GM12878 (cell line): ENCODE measurements around the gene CYP2S1. TPM values are rescaled to one million over a fixed set of nuclear protein-coding genes. Genes with fewer than 3 reads are reported as not detected.

ENCODE experiments used
- ATAC-seq: fragments of 200-7000 bp; cut with Tn5 transposase; 3 replicates; pipeline ENCODE4 v1.9.1; 2020; ENCODE audit warnings: mild to moderate bottlenecking, moderate library complexity
- BruUV-seq: library from RNA; stranded (reverse); fragments of 400-500 nt; replicated peaks from 2 replicates; lab custom pipeline; 2021; lab: Mats Ljungman, UMichigan
- CTCF ChIA-PET: fragments of 300-600 bp; sonication (Branson Sonifier 250); formaldehyde crosslinking; extraction: SDS; loops from one replicate; lab custom pipeline; 2021; ENCODE audit warnings: inconsistent platforms; lab: Yijun Ruan, JAX
- POLR2A ChIA-PET: fragments of 350-600 bp; formaldehyde crosslinking; extraction: SDS; loops from one replicate; lab custom pipeline; 2021; ENCODE audit warnings: inconsistent platforms; lab: Charles Lee
- RAD21 ChIA-PET: fragments of 300-600 bp; sonication (Branson Sonifier 250); formaldehyde crosslinking; loops from one replicate; lab custom pipeline; 2023; ENCODE audit warnings: antibody characterized with exemption; ENCODE audit not compliant: unreplicated experiment; lab: Charles Lee
- SMC1A ChIA-PET: fragments of 300-600 bp; sonication (Branson Sonifier 250); formaldehyde crosslinking; loops from one replicate; lab custom pipeline; 2023; ENCODE audit not compliant: unreplicated experiment, uncharacterized antibody; lab: Charles Lee
- DNase-seq: peaks from one replicate; pipeline ENCODE4 v3.0.0-alpha.2; 2011; ENCODE audit warnings: low read depth, low spot score
- FAIRE-seq: peaks from 3 replicates; lab custom pipeline; 2011; peaks lifted over from hg19 to GRCh38; lab: Jason Lieb, UNC
- H2AFZ ChIP-seq: 2 replicates; pipeline ENCODE4 v1.6.0; 2011; ENCODE audit warnings: low read depth, low read length, control low read depth; ENCODE audit not compliant: control insufficient read depth
- H3K27ac ChIP-seq: 2 replicates; pipeline ENCODE4 v1.5.1; 2011; ENCODE audit warnings: control low read depth; ENCODE audit not compliant: control insufficient read depth, insufficient read depth
- H3K27me3 ChIP-seq, 2 experiments: replicated peaks in 1 of 2; 2 replicates each; pipeline versions ENCODE4 v1.6.0 to v1.6.1; 2011; ENCODE audit warnings: low read length in 1 of 2; ENCODE audit not compliant: control insufficient read depth in 2 of 2, insufficient read depth in 2 of 2
- H3K36me3 ChIP-seq, 2 experiments: 2 replicates each; pipeline ENCODE4 v1.5.1; 2011; ENCODE audit warnings: low read length in 1 of 2; ENCODE audit not compliant: control insufficient read depth in 2 of 2, insufficient read depth in 2 of 2
- H3K4me1 ChIP-seq: 2 replicates; pipeline ENCODE4 v1.6.1; 2011; ENCODE audit warnings: mild to moderate bottlenecking, low read length, moderate library complexity, mixed read lengths; ENCODE audit not compliant: control insufficient read depth, insufficient read depth
- H3K4me2 ChIP-seq: 2 replicates; pipeline ENCODE4 v1.6.0; 2011; ENCODE audit warnings: control low read depth; ENCODE audit not compliant: control insufficient read depth, insufficient read depth
- H3K4me3 ChIP-seq: fragments of 200-600 bp; sonication (generic); 2 replicates; pipeline ENCODE4 v1.5.1; 2016
- H3K79me2 ChIP-seq: 2 replicates; pipeline ENCODE4 v1.6.0; 2011; ENCODE audit warnings: low read length; ENCODE audit not compliant: control insufficient read depth, insufficient read depth
- H3K9ac ChIP-seq: 2 replicates; pipeline ENCODE4 v1.8.0; 2011; ENCODE audit warnings: low read length, control low read depth, mixed read lengths; ENCODE audit not compliant: control insufficient read depth, insufficient read depth
- H3K9me3 ChIP-seq: replicated peaks from 3 replicates; pipeline ENCODE4 v1.5.1; 2011; ENCODE audit warnings: mild to moderate bottlenecking, low read length; ENCODE audit not compliant: control insufficient read depth, insufficient read depth
- H4K20me1 ChIP-seq: 2 replicates; pipeline ENCODE4 v1.6.0; 2011; ENCODE audit not compliant: control insufficient read depth, insufficient read depth
- ATF7 ChIP-seq: fragments of 450-650 bp; IDR thresholded peaks from 2 replicates; pipeline ENCODE4 v1.6.1; 2016; ENCODE audit warnings: low read depth, mild to moderate bottlenecking
- BHLHE40 ChIP-seq, 2 experiments: fragments of 450-650 bp in 1 of 2; IDR thresholded peaks; 2 replicates each; pipeline ENCODE4 v1.6.1; 2011 to 2017; ENCODE audit warnings: low read depth in 2 of 2, borderline replicate concordance in 1 of 2, improper control_type of control experiment in 1 of 2, low read length in 1 of 2, mild to moderate bottlenecking in 1 of 2
- CREB1 ChIP-seq: IDR thresholded peaks from 2 replicates; pipeline ENCODE4 v1.6.1; 2012; ENCODE audit warnings: low read depth, mild to moderate bottlenecking, inconsistent platforms
- KAT2A ChIP-seq: conservative IDR thresholded peaks from 2 replicates; pipeline ENCODE4 v1.6.1; 2011; ENCODE audit warnings: low read depth, low read length; ENCODE audit not compliant: control insufficient read depth
- KDM1A ChIP-seq: fragments of 200-600 bp; sonication (generic); IDR thresholded peaks from 2 replicates; pipeline ENCODE4 v1.6.1; 2016; ENCODE audit warnings: borderline replicate concordance
- RB1 ChIP-seq: fragments of 450-650 bp; formaldehyde crosslinking; IDR thresholded peaks from 2 replicates; pipeline ENCODE4 v1.6.1; 2017; ENCODE audit warnings: mild to moderate bottlenecking, borderline replicate concordance
- SIN3A ChIP-seq: IDR thresholded peaks from 2 replicates; pipeline ENCODE4 v1.6.1; 2012; ENCODE audit warnings: low read depth, low read length, improper control_type of control experiment
- SPI1 ChIP-seq: IDR thresholded peaks from 2 replicates; pipeline ENCODE4 v1.6.1; 2011; ENCODE audit warnings: low read depth, mild to moderate bottlenecking, low read length, moderate library complexity, borderline replicate concordance; ENCODE audit not compliant: insufficient read depth
- ZBED1 ChIP-seq: IDR thresholded peaks from 2 replicates; pipeline ENCODE4 v1.6.1; 2016; ENCODE audit warnings: borderline replicate concordance
- WGBS: methylation state at CpG from one replicate; pipeline ENCODE4 v1.1.6; 2016; ENCODE audit warnings: low lambda C conversion rate; ENCODE audit not compliant: insufficient replicate concordance, insufficient coverage; ENCODE audit errors: missing lambda C conversion rate; 5-methylcytosine and 5-hydroxymethylcytosine counted together
- in situ Hi-C: fragments of 300-500 bp; cut with MboI; formaldehyde crosslinking; loops from 9 replicates; pipeline ENCODE4 v1.14.3; 2018; ENCODE audit warnings: mixed read lengths
- intact Hi-C: fragments of 100-400 bp; cut with micrococcal nuclease; formaldehyde crosslinking; loops from one replicate; pipeline ENCODE4 v1.14.2; 2022; ENCODE audit not compliant: unreplicated experiment
- polyA plus RNA-seq, 11 experiments: library from polyadenylated mRNA; depleted of rRNA in 4 of 11; unstranded in 6 of 11; stranded (reverse) in 5 of 11; fragments of >200 nt; fragmentation: Nextera tagmentation in 4 of 11; fragmentation: Illumina TruSeq in 1 of 11; extraction: Ambion mirVana in 4 of 11; extraction: Trizol in 1 of 11; gene quantifications; 1 replicate in 1 of 11; 2 replicates in 10 of 11; pipeline versions ENCODE4 v1.2.1 to v1.2.3, GENCODE V29; 2011 to 2016; ENCODE audit warnings: inconsistent platforms in 2 of 11, missing spikeins in 2 of 11, low read depth in 1 of 11
- total RNA-seq, 4 experiments: library from RNA; depleted of rRNA in 3 of 4; stranded (reverse); fragments of >200 nt in 3 of 4; fragmentation: Illumina TruSeq in 1 of 4; extraction: Trizol in 1 of 4; gene quantifications; 2 replicates each; pipeline versions ENCODE4 v1.2.1 to v1.2.3, GENCODE V29; 2013 to 2021
- TF ChIP-seq, protein P1 (sequence below): IDR thresholded peaks from 2 replicates; pipeline ENCODE4 v1.6.1; 2011; ENCODE audit warnings: borderline replicate concordance, low read depth, mild to moderate bottlenecking, moderate library complexity, low read length; ENCODE audit not compliant: insufficient read depth, poor library complexity, severe bottlenecking
- TF ChIP-seq, protein P2 (sequence below): fragments of 450-650 bp; IDR thresholded peaks from 2 replicates; pipeline ENCODE4 v1.6.1; 2016; ENCODE audit warnings: mild to moderate bottlenecking
- TF ChIP-seq, protein P3 (sequence below): IDR thresholded peaks from 2 replicates; pipeline ENCODE4 v1.6.1; 2012; ENCODE audit warnings: low read depth, low read length, improper control_type of control experiment
- TF ChIP-seq, protein P4 (sequence below): IDR thresholded peaks from 2 replicates; pipeline ENCODE4 v1.6.1; 2012; ENCODE audit warnings: low read depth, low read length, improper control_type of control experiment
- TF ChIP-seq, protein P5 (sequence below): fragments of 450-650 bp; IDR thresholded peaks from 2 replicates; pipeline ENCODE4 v1.6.1; 2016; ENCODE audit warnings: mild to moderate bottlenecking, moderate library complexity, borderline replicate concordance

CYP2S1 gene
- total and polyA plus RNA-seq, 10 of the 15 experiments (the other 5 are each of a cell fraction or from before 2014, with no cell fraction given), result 0.03 to 0.28 (median 0.12) TPM; not detected in 2

DNA sequence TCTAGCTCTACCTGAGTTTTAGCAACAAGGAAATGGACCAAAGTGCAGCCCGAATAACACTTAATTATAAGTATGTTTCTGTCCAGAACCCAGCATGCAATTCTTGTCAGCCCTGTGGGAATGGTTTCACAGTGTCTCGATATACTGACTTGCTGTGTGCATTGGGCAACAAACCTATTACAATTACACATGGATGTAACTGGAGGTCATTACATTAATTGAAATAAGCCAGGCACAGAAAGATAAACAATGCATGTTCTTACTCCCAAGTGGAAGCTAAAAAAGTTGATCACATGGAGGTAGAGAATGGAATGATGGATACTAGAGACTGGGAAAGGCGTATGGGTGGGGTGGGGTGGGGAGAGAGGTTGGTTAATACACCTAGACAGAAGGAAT is 5.1 kb upstream of the CYP2S1 start (continued):
- TF ChIP-seq KAT2A, result no peak
- TF ChIP-seq ZBED1, result no peak
- TF ChIP-seq, protein P1, sequence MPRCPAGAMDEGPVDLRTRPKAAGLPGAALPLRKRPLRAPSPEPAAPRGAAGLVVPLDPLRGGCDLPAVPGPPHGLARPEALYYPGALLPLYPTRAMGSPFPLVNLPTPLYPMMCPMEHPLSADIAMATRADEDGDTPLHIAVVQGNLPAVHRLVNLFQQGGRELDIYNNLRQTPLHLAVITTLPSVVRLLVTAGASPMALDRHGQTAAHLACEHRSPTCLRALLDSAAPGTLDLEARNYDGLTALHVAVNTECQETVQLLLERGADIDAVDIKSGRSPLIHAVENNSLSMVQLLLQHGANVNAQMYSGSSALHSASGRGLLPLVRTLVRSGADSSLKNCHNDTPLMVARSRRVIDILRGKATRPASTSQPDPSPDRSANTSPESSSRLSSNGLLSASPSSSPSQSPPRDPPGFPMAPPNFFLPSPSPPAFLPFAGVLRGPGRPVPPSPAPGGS, result no peak
- TF ChIP-seq, protein P2, sequence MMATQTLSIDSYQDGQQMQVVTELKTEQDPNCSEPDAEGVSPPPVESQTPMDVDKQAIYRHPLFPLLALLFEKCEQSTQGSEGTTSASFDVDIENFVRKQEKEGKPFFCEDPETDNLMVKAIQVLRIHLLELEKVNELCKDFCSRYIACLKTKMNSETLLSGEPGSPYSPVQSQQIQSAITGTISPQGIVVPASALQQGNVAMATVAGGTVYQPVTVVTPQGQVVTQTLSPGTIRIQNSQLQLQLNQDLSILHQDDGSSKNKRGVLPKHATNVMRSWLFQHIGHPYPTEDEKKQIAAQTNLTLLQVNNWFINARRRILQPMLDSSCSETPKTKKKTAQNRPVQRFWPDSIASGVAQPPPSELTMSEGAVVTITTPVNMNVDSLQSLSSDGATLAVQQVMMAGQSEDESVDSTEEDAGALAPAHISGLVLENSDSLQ, result no peak
- no peak for TF ChIP-seq ATF7

GRCh38 chr19:41189425-41190065 is 3.5 kb upstream of the CYP2S1 start:
- Histone ChIP-seq H3K36me3 (no peaks in the 10 kb centered on the region), H3K27ac (no peak overlapping the region), H4K20me1 (no peaks in the 10 kb centered on the region), H3K79me2 (no peaks in the 10 kb centered on the region), H3K4me2 (no peak overlapping the region), H3K9me3 (no peaks in the 10 kb centered on the region), H3K4me3 (no peak overlapping the region)
- ChIA-PET CTCF (no interaction called here), POLR2A (interaction anchor here (0.6 kb wide), 1 partner anchor 140 kb away, joined by 5 read pairs; no protein-coding TSS in a partner anchor), RAD21 (no interaction called here), SMC1A (no interaction called here)
- no TSS peak for BruUV-seq
- WGBS, result 50% methylated on average over 8 of the region's 8 CpGs
- intact Hi-C loops (no loop called here), in situ Hi-C loops (no loop called here)
- FAIRE-seq (no peak), ATAC-seq (no peak)
- TF ChIP-seq KDM1A, result no peak
- no peak for TF ChIP-seq BHLHE40 (IDR thresholded peaks at IDR 0.05; ENCODE audit: borderline replicate concordance in 1 of 2, low read depth in 2 of 2, low read length in 1 of 2)
- TF ChIP-seq ATF7, result no peak
- no peak for TF ChIP-seq RB1
- TF ChIP-seq, protein P3, sequence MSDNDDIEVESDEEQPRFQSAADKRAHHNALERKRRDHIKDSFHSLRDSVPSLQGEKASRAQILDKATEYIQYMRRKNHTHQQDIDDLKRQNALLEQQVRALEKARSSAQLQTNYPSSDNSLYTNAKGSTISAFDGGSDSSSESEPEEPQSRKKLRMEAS, result no peak
- no peak for TF ChIP-seq SPI1
- TF ChIP-seq CREB1, result no peak
- TF ChIP-seq, protein P4, sequence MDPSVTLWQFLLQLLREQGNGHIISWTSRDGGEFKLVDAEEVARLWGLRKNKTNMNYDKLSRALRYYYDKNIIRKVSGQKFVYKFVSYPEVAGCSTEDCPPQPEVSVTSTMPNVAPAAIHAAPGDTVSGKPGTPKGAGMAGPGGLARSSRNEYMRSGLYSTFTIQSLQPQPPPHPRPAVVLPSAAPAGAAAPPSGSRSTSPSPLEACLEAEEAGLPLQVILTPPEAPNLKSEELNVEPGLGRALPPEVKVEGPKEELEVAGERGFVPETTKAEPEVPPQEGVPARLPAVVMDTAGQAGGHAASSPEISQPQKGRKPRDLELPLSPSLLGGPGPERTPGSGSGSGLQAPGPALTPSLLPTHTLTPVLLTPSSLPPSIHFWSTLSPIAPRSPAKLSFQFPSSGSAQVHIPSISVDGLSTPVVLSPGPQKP, result no peak
- TF ChIP-seq, protein P5, sequence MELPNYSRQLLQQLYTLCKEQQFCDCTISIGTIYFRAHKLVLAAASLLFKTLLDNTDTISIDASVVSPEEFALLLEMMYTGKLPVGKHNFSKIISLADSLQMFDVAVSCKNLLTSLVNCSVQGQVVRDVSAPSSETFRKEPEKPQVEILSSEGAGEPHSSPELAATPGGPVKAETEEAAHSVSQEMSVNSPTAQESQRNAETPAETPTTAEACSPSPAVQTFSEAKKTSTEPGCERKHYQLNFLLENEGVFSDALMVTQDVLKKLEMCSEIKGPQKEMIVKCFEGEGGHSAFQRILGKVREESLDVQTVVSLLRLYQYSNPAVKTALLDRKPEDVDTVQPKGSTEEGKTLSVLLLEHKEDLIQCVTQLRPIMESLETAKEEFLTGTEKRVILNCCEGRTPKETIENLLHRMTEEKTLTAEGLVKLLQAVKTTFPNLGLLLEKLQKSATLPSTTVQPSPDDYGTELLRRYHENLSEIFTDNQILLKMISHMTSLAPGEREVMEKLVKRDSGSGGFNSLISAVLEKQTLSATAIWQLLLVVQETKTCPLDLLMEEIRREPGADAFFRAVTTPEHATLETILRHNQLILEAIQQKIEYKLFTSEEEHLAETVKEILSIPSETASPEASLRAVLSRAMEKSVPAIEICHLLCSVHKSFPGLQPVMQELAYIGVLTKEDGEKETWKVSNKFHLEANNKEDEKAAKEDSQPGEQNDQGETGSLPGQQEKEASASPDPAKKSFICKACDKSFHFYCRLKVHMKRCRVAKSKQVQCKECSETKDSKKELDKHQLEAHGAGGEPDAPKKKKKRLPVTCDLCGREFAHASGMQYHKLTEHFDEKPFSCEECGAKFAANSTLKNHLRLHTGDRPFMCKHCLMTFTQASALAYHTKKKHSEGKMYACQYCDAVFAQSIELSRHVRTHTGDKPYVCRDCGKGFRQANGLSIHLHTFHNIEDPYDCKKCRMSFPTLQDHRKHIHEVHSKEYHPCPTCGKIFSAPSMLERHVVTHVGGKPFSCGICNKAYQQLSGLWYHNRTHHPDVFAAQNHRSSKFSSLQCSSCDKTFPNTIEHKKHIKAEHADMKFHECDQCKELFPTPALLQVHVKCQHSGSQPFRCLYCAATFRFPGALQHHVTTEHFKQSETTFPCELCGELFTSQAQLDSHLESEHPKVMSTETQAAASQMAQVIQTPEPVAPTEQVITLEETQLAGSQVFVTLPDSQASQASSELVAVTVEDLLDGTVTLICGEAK, result no peak
- no peak for TF ChIP-seq SIN3A
- TF ChIP-seq, all 136 proteins: peak for 0
- no peaks in the 10 kb centered on the region for H3K4me1 ChIP-seq
- no peak overlapping the region for H2AFZ ChIP-seq
- DNase-seq, result no peak
- no peak overlapping the region for H3K9ac ChIP-seq
- H3K27me3 ChIP-seq, result peaks cover 2 to 15% of the 10 kb centered on the region in 2 experiments; a peak in 3 of 4 replicates
